Effector memory CD4-positive, alpha-beta T cell (primary cell): ENCODE measurements around the gene TBC1D10B.
A peak's percentile ranks its signal among the peaks of the same experiment; 100 is the strongest.

Experiments used
- DNase-seq, 3 donors: peaks; one replicate each; pipeline ENCODE4 v3.0.0-alpha.2; 2020
- H3K27ac ChIP-seq: 2 replicates; pipeline ENCODE4 v1.7.0; 2013; ENCODE audit warnings: mild to moderate bottlenecking, low read length, moderate library complexity; ENCODE audit not compliant: insufficient read depth, poor library complexity, severe bottlenecking
- H3K27me3 ChIP-seq: replicated peaks from 2 replicates; pipeline ENCODE4 v1.7.0; 2013; ENCODE audit warnings: mild to moderate bottlenecking, low read length; ENCODE audit not compliant: insufficient read depth, control insufficient read depth, poor library complexity, severe bottlenecking
- H3K36me3 ChIP-seq: 2 replicates; pipeline ENCODE4 v1.7.0; 2013; ENCODE audit warnings: mild to moderate bottlenecking, low read length, moderate library complexity; ENCODE audit not compliant: control insufficient read depth, insufficient read depth
- H3K4me1 ChIP-seq: 2 replicates; pipeline ENCODE4 v1.7.0; 2013; ENCODE audit warnings: low read length, mild to moderate bottlenecking; ENCODE audit not compliant: control insufficient read depth, insufficient read depth, poor library complexity, severe bottlenecking
- H3K4me3 ChIP-seq: 2 replicates; pipeline ENCODE4 v1.7.0; 2013; ENCODE audit warnings: low read length, low read depth, mild to moderate bottlenecking; ENCODE audit not compliant: insufficient read depth, poor library complexity, severe bottlenecking
- H3K9me3 ChIP-seq: 2 replicates; pipeline ENCODE4 v1.7.0; 2013; ENCODE audit warnings: mild to moderate bottlenecking, low read length, moderate library complexity; ENCODE audit not compliant: control insufficient read depth

Gene TBC1D10B

GRCh38 chr16:30354423-30355143 is 15.7 kb downstream of the TBC1D10B start:
- H3K4me3 ChIP-seq: peak overlapping the region; percentile 81
- peaks cover 47% of the 10 kb centered on the region for H3K36me3 ChIP-seq
- no peaks in the 10 kb centered on the region for H3K9me3 ChIP-seq
- no peak for DNase-seq
- H3K27me3 ChIP-seq: no peaks in the 10 kb centered on the region
- H3K27ac ChIP-seq: peak overlapping the region; percentile 88
- peaks cover 24% of the 10 kb centered on the region for H3K4me1 ChIP-seq

GRCh38 chr16:30353438-30354129 is 16.7 kb downstream of the TBC1D10B start:
- peaks cover 24% of the 10 kb centered on the region for H3K4me1 ChIP-seq
- H3K27ac ChIP-seq: no peak overlapping the region
- H3K36me3 ChIP-seq: peaks cover 43% of the 10 kb centered on the region
- H3K27me3 ChIP-seq: no peaks in the 10 kb centered on the region
- no peak for DNase-seq
- H3K9me3 ChIP-seq: no peaks in the 10 kb centered on the region
- no peak overlapping the region for H3K4me3 ChIP-seq

GRCh38 chr16:30352488-30353401 is 17.5 kb downstream of the TBC1D10B start:
- no peak for DNase-seq
- Histone ChIP-seq H3K9me3 (no peaks in the 10 kb centered on the region), H3K27me3 (no peaks in the 10 kb centered on the region), H3K27ac (no peak overlapping the region), H3K4me3 (no peak overlapping the region), H3K36me3 (peaks cover 35% of the 10 kb centered on the region), H3K4me1 (peaks cover 24% of the 10 kb centered on the region)

GRCh38 chr16:30351586-30352419 is 18.5 kb downstream of the TBC1D10B start:
- Histone ChIP-seq H3K27me3 (no peaks in the 10 kb centered on the region), H3K27ac (no peak overlapping the region), H3K9me3 (no peaks in the 10 kb centered on the region), H3K4me1 (peaks cover 24% of the 10 kb centered on the region), H3K36me3 (peaks cover 35% of the 10 kb centered on the region), H3K4me3 (no peak overlapping the region)
- DNase-seq: no peak

- Histone ChIP-seq H3K27me3 (no peaks in the 10 kb centered on the region), H3K27ac (no peak overlapping the region), H3K4me3 (no peak overlapping the region), H3K36me3 (peaks cover 35% of the 10 kb centered on the region), H3K4me1 (peaks cover 18% of the 10 kb centered on the region), H3K9me3 (no peaks in the 10 kb centered on the region)
- no peak for DNase-seq
Observed at GRCh38 chr16:30351001-30351441, 19.3 kb downstream of the TBC1D10B start.

- Histone ChIP-seq H3K27me3 (no peaks in the 10 kb centered on the region), H3K27ac (peak overlapping the region; percentile 2), H3K4me1 (peaks cover 12% of the 10 kb centered on the region), H3K9me3 (no peaks in the 10 kb centered on the region), H3K36me3 (peaks cover 35% of the 10 kb centered on the region), H3K4me3 (no peak overlapping the region)
- DNase-seq: no peak
Observed at GRCh38 chr16:30350134-30350871, 20.0 kb downstream of the TBC1D10B start.

GRCh38 chr16:30349675-30350074 is 20.6 kb downstream of the TBC1D10B start:
- Histone ChIP-seq H3K9me3 (no peaks in the 10 kb centered on the region), H3K27ac (no peak overlapping the region), H3K36me3 (peaks cover 35% of the 10 kb centered on the region), H3K4me3 (no peak overlapping the region), H3K4me1 (peaks cover 11% of the 10 kb centered on the region), H3K27me3 (no peaks in the 10 kb centered on the region)
- DNase-seq: no peak

- no peak for DNase-seq
- Histone ChIP-seq H3K9me3 (no peaks in the 10 kb centered on the region), H3K27ac (no peak overlapping the region), H3K4me1 (peaks cover 3% of the 10 kb centered on the region), H3K27me3 (no peaks in the 10 kb centered on the region), H3K4me3 (no peak overlapping the region), H3K36me3 (peaks cover 35% of the 10 kb centered on the region)
Observed at GRCh38 chr16:30348929-30349328, 21.4 kb downstream of the TBC1D10B start.

GRCh38 chr16:30348113-30348512 is 22.2 kb downstream of the TBC1D10B start:
- Histone ChIP-seq H3K27me3 (no peaks in the 10 kb centered on the region), H3K36me3 (peaks cover 35% of the 10 kb centered on the region), H3K27ac (no peak overlapping the region), H3K9me3 (no peaks in the 10 kb centered on the region), H3K4me3 (no peak overlapping the region), H3K4me1 (no peaks in the 10 kb centered on the region)
- DNase-seq: no peak
